ACC112 (cell line): Measurements from ENCODE around the gene PPDPF.

Experiments used
- H2AFZ ChIP-seq: fragments of 200-600 bp; sonication (generic); one replicate; pipeline ENCODE4 v1.6.0; 2017; ENCODE audit warnings: antibody characterized with exemption, low read length; ENCODE audit not compliant: unreplicated experiment
- H3K27ac ChIP-seq: fragments of 200-600 bp; sonication (generic); 2 replicates; pipeline ENCODE4 v1.5.1; 2014; ENCODE audit warnings: low read depth, mild to moderate bottlenecking, antibody characterized with exemption, low read length, moderate library complexity
- H3K27me3 ChIP-seq: fragments of 200-600 bp; sonication (generic); 2 replicates; pipeline ENCODE4 v1.6.1; 2014; ENCODE audit warnings: mild to moderate bottlenecking, antibody characterized with exemption, low read length, moderate library complexity, mixed read lengths; ENCODE audit not compliant: insufficient read depth
- H3K36me3 ChIP-seq: fragments of 200-600 bp; sonication (generic); 2 replicates; pipeline ENCODE4 v1.6.1; 2016; ENCODE audit warnings: mild to moderate bottlenecking, antibody characterized with exemption, low read length, moderate library complexity, mixed read lengths; ENCODE audit not compliant: insufficient read depth
- H3K4me1 ChIP-seq: fragments of 200-600 bp; sonication (generic); one replicate; pipeline ENCODE4 v1.6.1; 2016; ENCODE audit warnings: low read length, mixed read lengths; ENCODE audit not compliant: insufficient read depth, unreplicated experiment, control insufficient read depth
- H3K4me3 ChIP-seq: fragments of 200-600 bp; sonication (generic); 2 replicates; pipeline ENCODE4 v1.5.1; 2014; ENCODE audit warnings: mild to moderate bottlenecking, low read depth, low read length
- H3K79me2 ChIP-seq: fragments of 200-600 bp; sonication (generic); one replicate; pipeline ENCODE4 v1.6.0; 2016; ENCODE audit warnings: low read length; ENCODE audit not compliant: control insufficient read depth, unreplicated experiment, insufficient read depth

Gene PPDPF

DNA sequence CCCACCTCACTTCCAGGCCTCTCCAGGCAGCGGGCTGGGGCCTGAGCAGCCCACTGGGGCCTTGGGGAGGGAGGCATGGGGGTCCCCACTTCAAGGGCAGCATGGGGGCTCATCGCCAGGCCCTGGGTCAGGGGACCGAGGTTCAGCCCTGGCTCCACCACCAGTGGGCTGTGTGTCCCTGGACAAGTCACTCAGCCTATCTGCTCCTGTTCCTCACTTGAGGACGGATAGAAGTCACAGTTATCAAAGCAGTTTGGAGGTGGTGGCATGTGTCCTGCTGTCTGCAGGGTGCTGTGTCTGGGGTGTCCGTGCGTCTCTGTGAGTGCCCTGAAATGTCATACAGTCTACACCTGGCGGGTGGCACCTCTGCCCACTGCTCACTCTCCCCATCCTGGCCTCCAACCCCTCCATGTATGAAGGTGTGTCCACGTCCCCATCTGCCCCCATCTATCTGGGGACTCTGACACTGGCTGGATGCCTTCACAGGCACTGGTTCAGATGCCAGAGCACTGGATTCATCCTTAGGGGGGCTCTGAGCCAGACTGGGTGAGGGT is 25.3 kb upstream of the PPDPF start:
- Histone ChIP-seq H3K4me3 (no peak overlapping the region), H3K36me3 (no peaks in the 10 kb centered on the region), H3K27me3 (peaks cover 16% of the 10 kb centered on the region), H3K4me1 (peaks cover 8% of the 10 kb centered on the region), H3K79me2 (no peaks in the 10 kb centered on the region), H3K27ac (no peak overlapping the region), H2AFZ (no peak overlapping the region)

DNA sequence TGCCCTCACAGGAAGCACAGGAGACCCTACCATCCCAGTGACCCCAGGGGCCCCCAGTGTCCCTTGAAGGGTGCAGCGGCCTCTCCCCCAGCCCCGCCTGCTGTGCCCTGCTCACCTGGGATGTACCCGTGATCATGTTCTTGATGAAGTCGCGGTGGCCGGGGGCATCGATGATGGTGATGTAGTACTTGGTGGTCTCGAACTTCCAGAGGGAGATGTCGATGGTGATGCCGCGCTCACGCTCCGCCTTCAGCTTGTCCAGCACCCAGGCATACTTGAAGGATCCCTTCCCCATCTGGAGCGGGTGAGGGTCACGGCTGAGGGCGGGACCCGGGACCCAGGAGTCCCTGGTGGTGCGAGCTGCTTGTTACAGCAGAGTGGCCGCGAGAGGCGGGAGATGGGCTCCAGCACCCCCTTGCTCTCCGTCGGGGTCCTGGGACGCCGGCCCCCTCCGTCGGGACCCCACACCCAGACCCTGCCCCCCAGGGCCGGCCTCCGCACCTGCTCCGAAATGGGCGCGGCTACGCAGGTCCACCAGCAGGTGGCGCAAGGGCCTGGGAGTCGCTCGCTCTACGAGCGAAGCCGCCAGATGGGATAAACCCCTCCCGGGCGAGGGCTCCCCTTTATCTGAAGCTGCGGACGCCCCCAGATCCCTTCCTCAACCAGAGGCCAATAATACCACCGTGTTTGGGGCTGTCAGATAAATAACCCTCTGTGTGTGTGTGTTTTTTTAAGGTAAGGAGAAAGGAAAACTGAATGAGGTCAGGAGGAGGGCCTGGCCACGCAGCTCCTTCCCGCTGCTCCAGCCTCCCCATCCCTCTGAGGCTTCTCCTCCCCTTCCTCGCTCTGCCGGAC is 24.6 kb upstream of the PPDPF start:
- H3K36me3 ChIP-seq: no peaks in the 10 kb centered on the region
- no peak overlapping the region for H3K27ac ChIP-seq
- H2AFZ ChIP-seq: no peak overlapping the region
- peaks cover 17% of the 10 kb centered on the region for H3K27me3 ChIP-seq
- H3K4me1 ChIP-seq: peaks cover 8% of the 10 kb centered on the region
- H3K4me3 ChIP-seq: peak overlapping the region; percentile 65
- no peaks in the 10 kb centered on the region for H3K79me2 ChIP-seq

DNA sequence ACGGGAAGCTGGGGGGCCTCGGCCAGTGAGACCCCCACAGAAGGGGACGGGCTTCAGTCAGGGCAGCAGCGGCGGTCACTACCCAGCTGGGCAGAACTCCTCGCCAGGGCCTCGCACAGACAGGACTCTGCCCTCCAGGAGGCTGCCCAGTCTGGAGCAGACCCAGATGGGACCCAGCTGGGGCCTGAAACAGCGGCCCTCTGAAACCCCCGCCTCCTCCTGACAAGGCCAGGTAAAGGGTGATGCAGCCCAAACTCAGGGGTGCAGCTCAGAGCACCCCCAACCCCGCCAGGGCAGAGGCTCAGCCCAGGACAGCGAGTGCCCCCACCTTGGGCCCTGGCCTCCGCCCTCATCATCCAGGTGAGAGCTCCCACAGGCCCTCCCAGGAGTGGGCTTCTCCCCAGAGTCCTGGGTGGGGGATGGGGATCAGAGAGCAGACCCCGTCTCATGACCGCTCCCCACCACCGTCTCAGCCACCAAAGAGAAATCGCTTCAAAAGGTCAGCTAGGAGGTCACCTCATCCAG is 23.9 kb upstream of the PPDPF start:
- H3K4me3 ChIP-seq: peak overlapping the region; percentile 65; the same call in 1 of the 2 replicates
- H3K27ac ChIP-seq: no peak overlapping the region
- peaks cover 17% of the 10 kb centered on the region for H3K27me3 ChIP-seq
- H3K4me1 ChIP-seq: peaks cover 8% of the 10 kb centered on the region
- no peaks in the 10 kb centered on the region for H3K36me3 ChIP-seq
- H2AFZ ChIP-seq: no peak overlapping the region
- no peaks in the 10 kb centered on the region for H3K79me2 ChIP-seq

DNA sequence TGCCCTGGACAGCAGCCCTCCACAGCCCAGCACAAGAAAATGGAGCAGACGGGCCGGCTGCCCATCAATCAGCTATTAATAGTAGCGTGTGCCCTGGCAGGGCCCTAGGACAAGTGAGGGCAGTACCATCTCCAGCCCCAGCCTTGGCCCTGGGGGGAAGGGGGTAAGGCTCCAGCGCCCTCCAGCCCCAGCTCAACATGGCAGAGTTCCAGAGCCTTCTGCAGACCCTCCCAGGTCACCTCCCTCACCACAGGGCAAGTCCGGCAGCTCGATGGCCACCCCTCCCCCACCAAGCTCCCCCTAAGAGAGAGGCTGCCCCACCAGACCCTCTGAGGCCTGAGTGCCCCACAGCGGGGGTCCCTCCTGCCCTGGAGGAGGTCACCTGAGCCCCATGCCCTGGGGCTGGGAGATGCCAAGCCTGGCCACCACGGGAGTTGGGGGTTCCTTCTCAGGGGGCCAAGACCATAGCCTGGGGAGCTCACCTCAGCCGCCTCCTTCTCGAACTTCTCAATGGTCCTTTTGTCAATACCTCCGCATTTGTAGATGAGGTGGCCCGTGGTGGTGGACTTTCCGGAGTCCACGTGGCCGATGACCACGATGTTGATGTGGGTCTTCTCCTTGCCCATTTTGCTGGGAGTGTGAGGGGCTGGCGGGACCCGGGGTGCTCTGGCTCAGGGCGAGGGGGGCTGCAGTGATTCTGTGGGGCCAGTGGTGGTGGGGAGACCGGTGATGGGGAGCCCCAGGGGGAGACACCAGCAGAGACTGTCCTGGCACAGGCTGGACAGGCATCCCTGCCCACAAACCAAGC is 23.2 kb upstream of the PPDPF start:
- H3K4me3 ChIP-seq: no peak overlapping the region
- peaks cover 8% of the 10 kb centered on the region for H3K4me1 ChIP-seq
- H3K79me2 ChIP-seq: no peaks in the 10 kb centered on the region
- no peak overlapping the region for H2AFZ ChIP-seq
- H3K36me3 ChIP-seq: no peaks in the 10 kb centered on the region
- peaks cover 17% of the 10 kb centered on the region for H3K27me3 ChIP-seq
- H3K27ac ChIP-seq: no peak overlapping the region

DNA sequence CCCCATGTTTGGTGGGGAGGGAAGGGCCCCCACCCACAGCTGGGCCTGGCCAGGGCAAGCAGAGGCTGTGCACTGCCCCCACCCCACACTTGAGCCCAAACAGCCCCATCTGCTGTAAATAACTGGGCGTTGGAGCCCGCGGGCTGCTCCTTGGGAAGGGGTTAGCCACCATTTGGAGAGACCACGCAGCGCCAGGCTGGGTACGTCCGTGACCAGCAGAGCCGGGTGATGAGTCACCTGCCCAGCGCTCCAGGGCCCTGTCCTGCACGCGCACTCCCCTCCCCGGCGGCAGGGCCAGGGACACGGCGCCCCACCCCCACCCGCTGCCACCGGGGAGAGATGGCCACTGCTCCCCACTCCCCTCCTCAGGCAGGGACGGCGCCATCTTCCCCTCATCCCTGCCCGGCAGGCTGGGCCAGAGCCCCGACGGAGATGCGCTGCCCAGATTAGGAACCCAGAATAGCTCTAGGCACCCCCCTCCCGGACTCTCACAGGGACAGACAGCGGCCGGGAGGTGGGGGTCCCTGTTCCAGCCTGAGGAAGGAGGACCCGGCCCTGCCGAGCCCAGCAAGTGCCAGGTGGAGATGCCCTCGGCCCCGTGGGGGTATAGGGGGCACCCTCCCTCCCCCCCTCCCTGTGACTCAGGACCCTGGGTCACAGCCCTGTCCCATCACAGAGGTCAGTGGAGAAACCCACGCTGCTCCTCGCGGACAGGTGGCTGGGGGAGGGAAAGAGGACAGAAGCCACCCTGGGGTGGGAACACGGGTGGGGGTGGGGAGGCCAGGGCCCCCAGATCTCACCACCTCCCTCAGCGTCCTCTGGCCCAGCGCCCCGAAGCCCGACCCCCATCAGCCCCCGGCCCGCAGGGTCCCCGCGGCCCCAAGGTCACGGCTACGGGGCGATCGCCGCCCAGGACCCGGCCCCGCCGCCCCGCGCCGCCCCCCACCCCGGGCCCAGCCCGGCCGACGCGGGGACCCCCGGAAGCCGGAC is 22.3 kb upstream of the PPDPF start:
- H3K4me1 ChIP-seq: peaks cover 8% of the 10 kb centered on the region
- peaks cover 17% of the 10 kb centered on the region for H3K27me3 ChIP-seq
- no peaks in the 10 kb centered on the region for H3K36me3 ChIP-seq
- no peaks in the 10 kb centered on the region for H3K79me2 ChIP-seq
- no peak overlapping the region for H3K27ac ChIP-seq
- H3K4me3 ChIP-seq: peak overlapping the region; percentile 21; the same call in 1 of the 2 replicates
- H2AFZ ChIP-seq: no peak overlapping the region

DNA sequence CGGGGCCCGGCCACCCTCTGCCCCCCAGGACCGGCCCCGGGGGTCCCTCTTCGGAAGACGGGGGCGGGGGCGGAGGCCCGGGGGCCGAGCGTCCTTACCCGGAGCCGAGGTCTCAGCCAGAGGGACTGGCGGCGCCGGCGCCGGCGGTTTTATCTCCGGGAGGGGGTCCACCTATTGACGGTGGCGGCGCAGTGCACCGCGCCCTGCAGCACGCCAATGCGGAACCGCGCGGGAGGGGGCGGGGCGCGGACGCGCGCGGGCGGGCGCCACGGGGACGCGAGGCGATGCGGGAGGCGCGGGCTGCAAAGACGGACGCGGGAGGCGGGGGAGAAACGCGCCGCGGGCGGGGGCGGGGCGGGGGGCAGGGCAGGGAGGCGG is 21.6 kb upstream of the PPDPF start, which contains the start of gene EEF1A2:
Gene EEF1A2, minus strand, starts transcription at position 124 of the 378 bp plus-strand sequence. CDS start 1,320 bp downstream, outside the sequence.
- Histone ChIP-seq H3K4me3 (peak within 1 kb of the TSS; percentile 45; the same call in 1 of the 2 replicates), H2AFZ (no peak within 1 kb of the TSS), H3K27ac (no peak within 1 kb of the TSS), H3K4me1 (peaks cover 8% of the 10 kb centered on the region), H3K79me2 (no peaks in the 10 kb centered on the region), H3K36me3 (no peaks in the 10 kb centered on the region), H3K27me3 (peaks cover 20% of the 10 kb centered on the region)

DNA sequence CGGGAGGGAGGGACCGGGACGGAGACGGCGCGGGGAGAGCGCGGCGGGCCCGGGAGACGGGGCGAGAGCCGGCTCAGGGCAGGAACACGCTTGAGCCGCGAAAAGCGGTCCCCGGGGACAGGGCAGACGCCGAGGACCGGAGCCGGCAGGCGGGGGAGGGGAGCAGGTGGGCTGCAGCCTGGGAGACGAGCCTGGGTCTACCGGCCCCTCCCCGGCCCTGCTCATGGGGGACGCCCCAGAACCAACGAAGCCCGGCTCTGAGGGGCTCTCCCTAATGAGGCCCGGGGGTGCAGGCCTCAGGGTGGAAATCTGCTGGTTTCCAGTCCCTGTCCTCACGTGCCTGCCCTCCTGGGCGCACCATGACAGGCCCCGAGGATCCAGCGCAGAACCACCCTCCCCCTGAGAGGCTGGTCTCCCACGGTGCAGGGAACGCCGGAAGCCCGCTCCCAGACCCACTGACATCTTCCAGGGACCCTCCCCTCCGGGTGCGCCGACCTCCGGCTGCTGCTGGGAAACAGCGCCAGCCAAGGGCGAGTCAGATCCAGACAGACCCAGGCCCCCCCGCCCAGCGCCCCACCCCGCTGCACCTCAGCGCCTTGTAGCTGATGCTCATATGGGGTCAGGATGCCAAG is 21.1 kb upstream of the PPDPF start:
- Histone ChIP-seq H2AFZ (no peak overlapping the region), H3K4me3 (no peak overlapping the region), H3K27me3 (peaks cover 21% of the 10 kb centered on the region), H3K36me3 (no peaks in the 10 kb centered on the region), H3K79me2 (no peaks in the 10 kb centered on the region), H3K27ac (no peak overlapping the region), H3K4me1 (peaks cover 8% of the 10 kb centered on the region)

DNA sequence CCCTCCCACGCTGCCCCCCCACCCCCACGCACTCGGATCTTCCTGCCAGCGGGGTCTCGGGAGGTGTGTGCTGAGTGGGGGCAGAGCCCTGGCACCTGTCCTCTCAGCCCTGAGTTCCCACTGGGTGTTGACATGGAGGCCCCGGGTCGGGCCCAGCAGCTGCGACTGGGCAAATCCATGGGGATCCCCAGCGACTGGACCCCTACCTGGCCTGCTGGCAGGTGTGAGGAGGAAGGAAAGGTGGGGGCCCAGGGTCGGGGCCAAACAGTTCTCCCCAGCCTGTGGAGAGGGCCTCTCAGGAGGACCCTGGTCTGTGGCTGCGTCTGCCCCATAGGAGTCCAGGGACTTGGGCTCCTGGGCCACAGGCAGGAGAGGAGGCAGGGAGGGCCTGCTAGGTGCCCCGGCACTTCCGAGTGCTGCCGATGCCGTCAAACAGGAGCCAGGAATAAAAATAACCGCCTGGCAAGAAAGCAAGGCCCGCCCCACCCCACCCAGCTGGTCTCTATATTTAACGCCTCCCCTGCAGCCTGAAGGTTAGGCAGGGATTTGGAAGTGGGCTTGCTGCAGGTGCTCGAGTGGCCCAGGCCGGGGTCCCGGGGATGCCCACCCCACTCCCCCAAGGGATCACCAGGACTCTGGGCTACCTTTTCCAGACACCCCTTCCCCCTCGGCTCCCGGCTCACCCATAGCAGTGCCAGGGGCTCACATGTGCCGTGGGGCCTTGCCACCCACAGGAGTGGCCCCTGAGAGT is 20.2 kb upstream of the PPDPF start:
- Histone ChIP-seq H3K79me2 (no peaks in the 10 kb centered on the region), H3K4me3 (no peak overlapping the region), H3K4me1 (peaks cover 8% of the 10 kb centered on the region), H3K36me3 (no peaks in the 10 kb centered on the region), H2AFZ (no peak overlapping the region), H3K27ac (no peak overlapping the region), H3K27me3 (peaks cover 30% of the 10 kb centered on the region)
